Middle frontal gyrus (tissue), 1 donor: ENCODE data around the gene C1QTNF8.
A peak's percentile ranks its signal among the peaks of the same experiment; 100 is the strongest.

Experiments
- DNase-seq: peaks from one replicate; pipeline ENCODE4 v3.0.0-alpha.2; 2015; ENCODE audit warnings: low spot score; ENCODE audit errors: extremely low spot score

Gene C1QTNF8

DNA sequence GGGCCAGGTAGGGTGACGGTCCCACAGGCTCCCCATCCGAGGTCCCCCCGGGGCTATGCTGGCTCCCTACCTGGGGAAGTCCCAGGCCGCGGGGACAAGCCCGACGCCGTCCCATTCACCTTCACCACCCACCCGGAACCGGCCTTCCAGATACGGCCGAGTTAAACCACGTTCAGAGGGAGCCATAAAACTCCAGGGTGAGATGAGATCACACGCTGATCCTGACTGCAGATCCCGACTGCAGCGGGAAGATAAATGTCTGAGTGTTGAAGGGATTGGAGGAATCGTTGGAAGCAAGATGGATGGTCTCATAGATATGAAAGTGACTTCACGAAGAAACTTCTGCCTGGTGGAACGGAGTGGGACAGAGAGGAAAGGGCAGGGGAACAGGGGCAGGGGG, 13.6 kb upstream of the C1QTNF8 start:
- DNase-seq, result no peak

DNA sequence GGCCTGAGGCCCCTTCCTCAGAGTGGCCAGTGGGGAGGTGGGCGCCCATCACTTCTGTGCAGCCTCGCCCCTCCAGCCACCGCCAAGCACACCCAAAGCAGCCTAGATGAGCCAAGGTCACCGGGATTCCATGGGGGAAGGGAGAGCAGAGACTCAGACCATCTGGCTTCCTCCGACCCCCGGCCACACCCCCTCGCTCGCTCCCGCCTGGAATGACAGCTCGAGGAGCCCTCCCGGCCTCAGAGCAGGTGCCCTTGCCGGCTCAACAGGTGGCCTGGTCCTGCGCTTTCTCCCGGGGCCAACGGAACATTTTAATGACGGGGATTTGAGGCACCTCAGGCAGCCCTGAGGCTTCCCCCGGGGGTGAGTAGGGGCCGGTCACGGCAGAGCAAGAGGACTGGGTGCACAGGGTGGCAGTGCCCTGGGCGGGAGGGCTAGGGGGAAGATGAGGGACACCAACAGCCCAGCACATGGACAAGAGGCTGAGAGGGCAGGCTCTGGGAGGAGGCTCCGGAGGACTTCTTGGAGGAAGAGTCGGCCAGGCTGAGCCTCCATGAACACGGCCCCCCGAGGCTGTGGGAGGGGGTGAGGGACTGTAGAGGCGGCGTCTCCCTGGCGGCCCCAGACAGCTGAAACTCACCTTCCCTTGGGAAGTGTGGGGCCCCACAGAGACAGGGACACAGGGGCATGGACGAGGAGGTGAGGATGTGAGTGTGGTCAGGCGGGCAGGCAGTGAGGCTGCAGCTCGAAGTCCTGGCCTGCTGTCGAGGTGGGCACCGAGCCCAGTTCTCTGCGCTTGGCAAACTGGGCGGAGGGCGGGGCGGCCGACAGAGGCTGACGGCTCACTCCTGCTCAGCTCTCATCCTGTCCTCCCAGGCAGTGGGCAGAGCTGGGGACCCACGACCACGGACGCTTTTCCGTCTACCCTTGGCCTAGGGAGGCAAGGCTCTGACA, 12.5 kb upstream of the C1QTNF8 start:
- DNase-seq, result no peak

DNA sequence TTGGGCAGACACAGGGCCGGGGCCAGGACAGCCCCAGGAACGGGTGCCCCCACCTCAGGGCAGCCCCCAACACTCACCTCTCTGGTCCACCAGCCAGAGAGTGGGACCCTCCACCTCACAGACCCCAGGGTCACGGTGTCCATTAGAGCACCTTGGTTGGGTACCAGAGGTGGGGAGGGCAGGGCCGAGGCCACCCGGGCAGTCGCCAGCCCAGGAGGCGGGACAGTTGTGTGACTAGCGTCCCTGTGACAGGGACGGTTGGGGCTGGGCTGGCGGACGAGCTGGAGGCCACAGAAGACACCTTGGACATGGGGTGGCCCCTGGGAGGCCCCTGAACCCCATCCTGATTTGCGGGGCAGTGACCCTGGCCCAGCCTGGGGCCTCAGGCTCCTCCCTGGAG, 11.7 kb upstream of the C1QTNF8 start:
- no peak for DNase-seq

DNA sequence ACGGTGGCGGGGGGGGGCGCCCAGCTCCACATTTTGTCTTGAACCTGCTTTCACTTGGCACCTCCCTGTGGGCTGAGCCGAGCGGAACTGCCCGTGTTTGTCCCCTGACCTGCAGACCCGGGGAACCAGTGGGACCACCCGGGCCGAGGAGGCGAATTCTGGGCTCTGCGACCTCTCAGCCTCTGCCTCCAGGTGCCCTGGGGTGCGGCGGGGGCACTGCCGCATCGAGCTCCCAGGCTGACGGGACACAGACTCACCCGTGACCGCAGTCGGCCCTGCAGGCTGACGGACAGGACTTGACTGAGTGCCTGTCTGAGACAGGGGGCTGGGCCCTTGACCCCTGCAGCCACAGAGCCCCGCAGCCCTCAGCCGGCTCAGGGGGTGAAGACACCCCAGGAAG, 11.1 kb upstream of the C1QTNF8 start:
- DNase-seq, result no peak

DNA sequence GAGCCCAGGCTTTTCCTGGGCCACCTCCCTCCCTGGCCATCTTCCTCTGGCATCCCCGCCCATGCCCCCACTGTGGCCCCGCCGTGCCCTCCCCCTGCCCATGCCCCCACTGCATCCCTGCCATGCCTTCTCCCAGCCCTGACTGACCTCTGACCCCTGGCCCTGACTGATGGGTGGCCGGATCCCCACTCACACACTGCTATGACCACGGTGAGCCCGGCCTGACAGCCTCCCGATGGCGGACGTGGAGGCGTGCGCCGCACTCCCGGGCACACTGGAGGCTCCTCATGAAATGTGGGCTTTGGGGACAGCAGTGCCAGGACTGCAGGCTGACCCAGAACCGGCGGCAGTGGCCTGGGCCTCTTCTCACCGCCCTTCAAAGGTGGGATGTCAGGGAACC, 10.6 kb upstream of the C1QTNF8 start:
- no peak for DNase-seq

DNA sequence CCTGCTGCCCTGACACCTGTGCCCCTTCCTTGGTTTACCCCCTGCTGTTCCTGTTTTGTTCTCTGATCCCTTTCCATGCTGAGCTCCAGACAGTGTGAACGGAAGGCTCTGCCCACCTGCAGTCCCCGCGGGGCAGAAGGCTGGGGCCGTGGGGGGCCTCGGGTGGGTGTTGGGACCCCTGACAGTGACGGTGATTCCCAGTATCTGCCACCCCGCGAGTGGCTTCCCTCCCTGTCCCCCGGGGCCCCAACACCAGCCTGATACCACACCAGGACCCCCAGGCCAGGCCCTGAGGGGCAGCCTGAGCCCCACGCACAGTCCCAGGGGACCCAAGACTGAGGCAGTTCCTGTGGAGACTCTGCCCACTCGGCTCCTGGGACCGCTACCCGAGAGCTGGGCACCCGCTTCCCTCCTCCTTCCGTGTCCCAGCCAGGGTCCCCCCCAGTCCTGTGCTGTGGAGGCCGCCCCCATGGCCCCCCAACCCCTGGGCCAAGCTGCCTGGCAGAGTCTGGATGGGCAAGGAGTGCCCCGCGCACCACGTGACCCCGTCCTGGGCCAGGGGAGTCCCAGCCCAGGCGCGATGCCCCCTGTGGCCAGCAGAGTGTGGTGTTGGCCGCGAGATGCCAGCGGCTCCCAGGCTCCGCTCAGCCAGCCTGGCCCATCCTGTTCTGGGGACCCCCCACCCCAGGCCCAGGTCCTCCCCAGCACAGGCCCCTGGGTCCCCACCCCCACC, 10.0 kb upstream of the C1QTNF8 start:
- no peak for DNase-seq

DNA sequence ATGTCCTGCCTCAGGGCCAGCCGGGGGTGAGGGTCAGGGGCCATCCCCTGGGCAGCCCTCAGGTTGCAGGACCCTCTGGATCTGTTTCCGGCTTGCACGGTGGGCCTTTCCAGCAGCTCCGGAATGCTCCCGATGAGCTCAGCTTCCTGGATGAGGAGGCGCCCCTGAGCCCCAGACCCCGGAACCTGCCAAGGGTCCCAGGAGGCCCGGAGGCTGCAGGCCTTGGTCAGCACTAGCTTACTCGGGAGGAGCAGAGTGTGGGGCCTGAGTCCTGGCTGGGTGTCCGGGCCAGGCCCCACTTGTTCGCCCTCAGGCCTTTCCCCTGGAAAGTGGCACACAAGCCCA, 7.6 kb upstream of the C1QTNF8 start:
- DNase-seq, result no peak

DNA sequence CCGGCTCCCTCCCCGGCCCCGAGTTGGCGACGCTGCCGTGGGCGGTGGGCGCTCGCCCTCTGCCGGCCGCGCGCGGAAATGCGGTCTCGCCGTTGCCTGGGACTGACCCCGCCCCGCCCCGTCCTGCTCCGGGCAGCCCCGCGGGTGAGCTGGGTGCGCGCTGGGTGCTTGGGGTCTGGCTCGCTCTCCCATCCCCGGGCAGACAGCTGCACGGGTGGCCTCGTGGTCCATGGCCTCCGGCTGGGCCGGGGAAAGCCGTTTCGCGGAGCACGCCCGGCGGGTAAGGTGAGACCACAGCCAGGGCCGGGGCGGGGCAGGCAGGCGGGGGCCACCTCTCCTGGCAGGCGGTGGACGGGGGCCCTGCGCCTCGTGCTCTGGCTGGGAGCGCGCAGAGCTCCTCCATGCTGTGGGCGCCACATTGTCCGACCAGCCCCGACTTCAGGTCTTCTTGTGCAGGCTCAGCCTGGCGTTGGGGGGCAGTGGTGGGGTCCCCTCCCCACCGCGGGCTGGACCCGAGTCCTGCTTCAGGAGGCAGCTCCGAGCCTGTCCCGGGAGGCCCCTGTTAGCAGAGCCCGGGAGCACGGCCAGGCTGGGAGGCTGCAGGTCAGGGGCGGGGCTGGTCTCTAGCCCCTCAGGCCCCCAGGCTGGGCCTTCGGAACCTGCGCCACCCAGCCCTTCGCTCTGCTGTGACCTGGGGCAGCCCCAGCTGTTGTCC, 7.0 kb upstream of the C1QTNF8 start:
- DNase-seq, result peak; percentile 15

DNA sequence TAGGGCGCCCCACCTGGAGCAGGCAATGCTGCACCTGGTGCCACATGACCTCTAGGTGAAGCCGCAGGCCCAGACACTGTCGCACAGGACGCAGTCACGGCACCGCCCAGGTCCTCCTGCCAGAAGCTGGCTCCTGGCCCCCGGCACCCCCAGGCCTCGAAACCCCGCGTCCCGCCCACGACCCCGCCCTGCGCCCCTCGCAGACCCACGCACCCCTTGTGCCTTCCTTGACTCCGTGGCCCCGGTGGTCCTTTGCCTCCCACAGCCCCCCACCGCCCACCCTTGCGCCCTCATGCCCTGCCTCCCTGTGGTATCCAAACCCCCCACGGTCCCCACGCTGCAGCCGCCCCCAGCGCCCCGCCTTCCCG, 6.3 kb upstream of the C1QTNF8 start:
- DNase-seq, result no peak

DNA sequence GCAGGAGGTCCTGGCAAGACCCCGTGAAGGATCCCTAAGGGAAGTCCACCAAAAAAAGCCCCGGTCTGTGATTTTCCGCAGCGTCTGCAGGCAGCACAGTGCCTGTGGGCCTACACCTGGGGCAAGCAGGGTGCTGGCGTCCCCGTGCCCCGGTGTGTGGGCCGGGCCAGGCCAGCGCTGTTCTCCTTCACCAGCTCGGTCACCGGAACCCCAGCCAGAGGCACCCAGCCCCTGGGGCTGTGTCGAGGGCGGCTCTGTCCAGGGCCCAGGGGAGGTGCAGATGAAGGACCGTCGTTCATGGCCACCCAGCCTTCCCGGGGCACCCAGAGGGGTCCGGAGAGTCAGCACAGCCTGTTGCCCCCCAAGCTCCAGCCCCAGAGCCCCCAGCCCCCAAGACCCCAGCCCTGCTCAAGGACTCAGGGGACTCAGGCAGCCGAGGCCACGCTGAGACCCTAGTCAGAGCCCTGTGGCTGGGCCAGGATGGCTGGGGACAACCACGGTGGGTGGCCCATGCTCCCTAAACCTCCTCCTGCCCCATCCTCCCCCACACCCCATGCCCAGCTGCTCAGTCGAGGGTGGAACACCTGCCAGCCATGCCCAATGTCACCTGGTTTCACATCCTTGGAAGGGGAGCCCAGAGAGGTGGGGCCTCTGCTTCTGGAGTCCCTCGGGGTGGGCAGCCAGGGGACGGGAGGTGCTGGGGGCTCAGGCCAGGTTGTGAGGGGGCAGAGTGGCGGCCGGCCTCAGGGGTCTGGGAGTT, 5.7 kb upstream of the C1QTNF8 start:
- no peak for DNase-seq

DNA sequence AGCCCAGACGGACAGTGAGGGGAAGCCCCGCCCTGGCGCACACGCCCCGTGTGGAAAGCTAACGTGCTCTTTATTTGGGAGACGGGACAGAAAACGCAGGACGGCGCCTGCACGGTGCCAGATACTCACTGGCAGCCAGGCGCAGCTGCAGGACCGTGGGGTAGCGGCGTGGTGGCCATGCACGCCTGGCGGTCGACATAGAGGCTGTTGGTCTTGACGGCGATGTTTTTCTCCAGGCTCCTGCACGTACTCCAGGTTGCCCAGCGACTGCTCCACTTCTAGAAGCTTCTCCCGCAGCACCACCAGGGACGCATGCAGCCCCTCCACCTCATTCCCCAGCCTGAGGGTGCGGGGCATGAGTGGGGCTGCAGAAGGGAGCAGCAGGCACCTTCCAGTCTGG, 5.1 kb upstream of the C1QTNF8 start:
- no peak for DNase-seq

DNA sequence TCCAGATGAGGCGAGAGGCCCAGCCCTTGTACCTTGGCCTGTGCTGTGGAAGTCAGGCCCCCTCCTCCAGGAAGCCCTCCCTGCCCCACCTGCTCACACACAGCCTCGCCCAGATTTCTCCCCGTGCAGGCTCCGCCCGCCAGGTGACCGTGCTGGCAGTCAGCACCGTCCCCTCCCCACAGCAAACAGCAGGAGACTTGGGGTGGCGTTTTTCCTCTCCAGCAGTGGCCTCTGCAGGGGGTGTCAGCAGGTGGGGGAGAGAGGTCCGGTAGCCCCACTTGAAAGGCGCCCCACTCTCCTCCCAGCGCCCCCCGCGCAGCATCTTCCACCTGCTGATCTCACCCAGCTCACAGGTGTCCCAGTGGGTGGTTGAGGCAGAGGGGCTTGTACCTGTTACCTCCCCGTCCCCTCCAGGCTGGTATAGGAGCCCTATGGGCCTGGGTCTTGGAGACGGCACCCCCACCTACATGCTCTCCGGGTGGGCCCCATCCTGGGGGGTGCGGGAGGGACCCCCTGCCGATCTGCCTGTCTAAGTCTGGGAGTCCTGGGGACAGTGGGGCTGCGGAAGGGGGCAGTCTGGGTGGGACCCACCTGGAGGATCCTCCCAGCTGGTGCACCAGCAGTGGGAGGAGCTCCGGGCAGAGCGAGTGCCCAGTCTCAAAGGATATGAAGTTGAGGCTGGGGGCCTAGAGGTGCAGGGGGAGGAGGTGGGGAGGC, 4.2 kb upstream of the C1QTNF8 start:
- no peak for DNase-seq

DNA sequence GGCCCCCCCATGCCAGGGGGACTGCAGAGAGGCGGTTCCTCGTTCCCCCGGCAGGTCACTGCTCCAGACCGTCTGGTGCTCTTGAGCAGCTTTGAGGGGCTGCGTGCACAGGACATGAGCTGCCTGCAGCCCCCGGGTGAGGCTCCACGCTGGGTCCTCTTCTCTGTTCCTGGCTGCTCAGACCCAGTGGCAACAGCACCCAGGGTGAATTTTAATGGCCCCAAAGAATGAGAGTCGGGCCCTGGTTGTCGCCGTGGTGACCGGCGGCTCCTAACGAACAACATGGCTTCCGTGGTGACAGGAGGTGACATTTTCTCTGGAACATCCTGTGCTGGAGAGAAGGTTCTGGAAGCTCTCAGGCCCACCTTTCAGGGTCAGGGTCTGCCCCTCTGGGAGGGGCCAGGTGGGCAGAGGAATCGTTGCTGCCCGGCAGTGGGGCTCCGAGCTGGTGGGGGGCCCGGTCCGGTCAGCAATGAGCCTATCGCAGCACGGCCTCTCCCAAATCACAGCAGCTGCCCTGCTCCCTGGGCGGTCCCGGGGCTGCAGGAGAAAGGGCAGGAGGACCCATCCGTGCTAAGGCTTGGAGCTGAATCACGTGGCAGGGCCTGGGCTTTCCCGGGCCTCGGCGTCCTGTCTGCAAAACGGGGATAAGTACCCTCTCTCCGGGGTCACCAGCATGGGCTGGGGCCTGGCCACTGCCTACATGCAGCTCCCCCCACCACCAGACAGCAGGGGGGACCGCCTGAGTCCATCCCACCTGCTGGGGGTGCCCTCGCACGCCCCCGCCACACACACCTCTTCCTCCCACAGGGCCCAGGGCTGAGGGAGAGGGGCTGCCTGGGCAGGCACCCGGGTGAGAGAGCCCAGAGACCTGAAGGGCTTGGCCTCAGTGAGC, 3.4 kb upstream of the C1QTNF8 start:
- no peak for DNase-seq

DNA sequence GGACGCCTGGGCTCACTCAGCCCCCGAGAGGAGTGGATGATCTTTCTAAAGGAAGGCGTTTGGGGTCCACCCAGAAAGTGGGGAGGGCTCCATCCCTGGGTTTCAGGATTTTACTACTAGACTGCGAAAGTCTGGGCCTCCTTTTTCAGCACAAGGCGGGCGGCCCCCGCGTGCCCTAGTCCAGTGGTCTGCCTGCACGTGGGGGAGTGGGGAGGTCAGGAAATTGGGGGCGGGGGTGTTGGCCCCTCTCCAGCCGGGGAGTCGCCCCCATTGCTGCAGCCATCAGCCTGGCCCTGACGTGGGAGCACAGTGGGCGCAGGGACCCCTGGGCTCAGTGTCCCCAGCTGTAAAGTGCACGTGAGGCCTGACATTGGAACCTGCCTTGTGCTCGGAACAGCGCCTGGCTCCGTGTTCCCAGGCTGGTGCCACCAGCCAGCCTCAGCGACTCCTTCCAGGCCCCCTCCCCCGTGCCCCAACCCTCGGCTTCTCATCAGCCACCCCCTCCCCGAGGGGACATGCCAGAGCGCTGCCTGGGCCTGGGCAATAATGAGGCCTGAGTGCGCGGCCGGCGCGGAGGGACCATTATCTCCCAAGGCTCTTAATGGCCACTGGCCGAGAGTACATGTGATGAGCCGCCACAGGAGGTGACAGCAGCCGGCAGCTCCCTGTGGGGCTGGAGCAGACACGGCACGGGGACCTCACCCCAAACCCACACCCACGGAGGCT, 2.4 kb upstream of the C1QTNF8 start:
- DNase-seq, result no peak

DNA sequence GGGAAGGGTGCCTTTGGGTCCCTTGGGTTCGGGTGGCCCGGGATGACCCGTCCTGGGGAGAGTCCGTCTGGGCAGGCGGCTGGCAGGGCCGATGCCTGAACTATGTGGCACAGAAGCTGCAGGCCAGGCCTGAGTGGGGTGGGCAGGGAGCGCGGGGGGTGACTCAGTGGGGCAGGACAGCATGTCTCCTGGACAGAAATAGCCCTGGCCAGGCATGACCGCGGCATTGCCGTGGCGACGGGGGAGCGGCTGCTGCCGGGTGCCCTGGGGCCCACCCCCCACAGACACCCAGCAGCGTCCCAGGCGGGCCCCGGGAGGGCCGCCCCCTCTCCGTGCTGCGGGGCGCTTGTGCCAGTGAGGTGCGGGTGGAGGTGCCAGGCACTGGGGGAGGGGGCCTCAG, 1.8 kb upstream of the C1QTNF8 start:
- DNase-seq, result no peak

DNA sequence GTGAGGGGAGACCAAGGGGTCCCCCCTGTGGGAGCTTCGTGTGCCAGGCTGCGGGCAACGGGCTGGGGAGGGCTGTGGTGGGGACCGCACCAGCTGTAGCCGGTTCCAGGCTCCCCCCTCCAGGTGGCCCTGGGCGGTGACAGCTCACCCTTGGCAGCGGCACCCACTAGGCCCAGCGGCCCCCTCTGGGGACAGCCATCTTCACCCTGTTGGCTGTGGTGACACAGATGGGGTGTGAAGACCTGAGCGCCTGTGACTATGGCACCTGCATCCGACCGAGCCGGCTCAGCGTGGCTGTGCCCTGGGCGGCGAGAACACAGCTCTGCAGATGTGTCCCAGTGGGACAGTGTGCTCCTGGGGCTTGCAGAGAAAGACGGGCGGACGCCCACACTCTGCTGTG, 1.1 kb upstream of the C1QTNF8 start:
- no peak for DNase-seq

DNA sequence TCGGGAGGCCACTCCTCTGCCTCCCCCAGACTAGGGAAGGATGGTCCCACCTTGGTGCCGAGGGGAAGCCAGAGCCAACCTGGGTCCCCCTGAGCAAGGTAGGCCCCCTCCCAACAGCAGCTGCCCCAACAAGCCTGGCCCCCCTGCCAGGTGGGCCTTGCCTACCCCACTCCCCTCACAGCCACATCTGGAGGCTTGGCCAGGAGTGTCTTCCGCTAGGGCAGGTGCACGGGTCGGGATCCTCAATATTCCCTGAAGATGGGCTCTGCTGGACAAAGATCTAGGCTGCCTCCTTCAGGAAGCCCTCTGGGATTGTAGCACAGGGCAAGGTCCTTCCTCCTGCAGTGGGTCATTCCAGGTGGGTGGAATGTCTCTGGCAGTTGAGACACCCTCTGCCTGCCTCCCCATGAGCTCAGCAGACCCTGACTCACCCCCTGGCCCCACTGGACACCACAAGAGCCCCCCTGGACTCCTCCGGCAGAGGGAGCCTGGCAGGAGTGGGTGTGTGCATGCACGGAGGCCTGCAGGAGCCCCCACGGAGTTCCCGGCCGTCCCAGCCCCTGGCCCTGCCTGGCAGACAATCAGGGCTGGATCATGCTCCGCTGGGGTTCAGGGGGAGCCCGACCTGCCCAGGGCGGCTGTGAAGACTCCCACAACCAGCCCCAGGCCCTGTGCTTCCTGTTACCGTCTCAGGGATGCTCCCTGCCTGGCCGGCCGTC, 435 bp downstream of the C1QTNF8 start:
- DNase-seq, result no peak

DNA sequence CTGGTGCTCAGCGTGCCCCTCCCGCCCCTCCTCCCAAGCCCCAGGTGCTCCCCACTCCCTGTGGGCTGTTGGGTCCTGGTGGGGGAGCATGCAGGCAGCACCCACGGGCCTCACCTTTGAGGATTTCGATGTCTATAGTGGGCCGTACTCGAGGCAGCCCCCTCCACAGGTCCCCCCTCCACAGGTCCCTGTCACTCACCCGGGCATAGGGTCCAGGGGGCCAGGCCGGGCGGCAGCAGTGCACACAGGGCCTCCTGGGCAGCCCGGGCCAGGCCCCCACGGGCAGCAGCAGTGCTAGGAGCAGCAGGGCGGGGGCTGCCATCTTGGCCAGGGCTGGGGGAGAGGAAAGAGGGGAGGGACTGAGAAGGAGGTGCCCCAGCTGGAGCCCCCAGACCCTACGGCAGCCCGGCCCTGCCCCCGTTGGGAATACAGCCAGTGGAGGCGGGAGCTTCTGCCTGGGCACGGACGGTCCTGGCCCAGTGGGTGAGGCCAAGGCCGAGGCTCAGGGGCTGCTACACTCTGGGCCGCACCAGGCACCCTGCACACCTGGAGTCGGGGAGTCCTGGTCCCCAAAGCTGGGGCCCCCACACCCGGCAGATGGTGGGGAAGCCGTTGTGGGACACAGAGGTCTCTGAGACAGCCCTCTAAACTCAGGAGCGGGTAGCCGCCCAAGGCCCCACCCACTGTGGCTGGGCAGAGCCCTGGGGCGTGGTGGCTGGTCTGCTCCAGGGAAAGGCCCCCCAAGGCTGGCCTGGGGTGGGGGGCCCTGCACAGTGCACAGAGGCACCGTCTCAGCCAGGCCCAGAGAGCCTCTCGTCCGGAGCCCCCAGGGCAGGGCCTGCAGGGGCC, 1.2 kb downstream of the C1QTNF8 start:
- no peak for DNase-seq
